T47D (cell line): Measurements from ENCODE around the gene SLC38A3.

Source experiments
- DNase-seq, 2 experiments: peaks; one replicate each; pipeline versions ENCODE4 v3.0.0 to v3.0.0-alpha.2; 2011 to 2012; ENCODE audit warnings: low read depth in 1 of 2, low spot score in 1 of 2
- JUND ChIP-seq: IDR thresholded peaks from 2 replicates; pipeline ENCODE4 v1.6.1; 2012; ENCODE audit warnings: low read depth
- in situ Hi-C: cut with HindIII; loops from 2 replicates; pipeline ENCODE4 v1.10.0; 2016; ENCODE audit warnings: low sequenced_read_pairs, low pct_unique_long_range_greater_than_20kb

Gene SLC38A3

GRCh38 chr3:50212502-50212901 is 7.4 kb downstream of the SLC38A3 start:
- in situ Hi-C loops: no loop called here
- no peak for TF ChIP-seq JUND
- no peak for DNase-seq

DNA sequence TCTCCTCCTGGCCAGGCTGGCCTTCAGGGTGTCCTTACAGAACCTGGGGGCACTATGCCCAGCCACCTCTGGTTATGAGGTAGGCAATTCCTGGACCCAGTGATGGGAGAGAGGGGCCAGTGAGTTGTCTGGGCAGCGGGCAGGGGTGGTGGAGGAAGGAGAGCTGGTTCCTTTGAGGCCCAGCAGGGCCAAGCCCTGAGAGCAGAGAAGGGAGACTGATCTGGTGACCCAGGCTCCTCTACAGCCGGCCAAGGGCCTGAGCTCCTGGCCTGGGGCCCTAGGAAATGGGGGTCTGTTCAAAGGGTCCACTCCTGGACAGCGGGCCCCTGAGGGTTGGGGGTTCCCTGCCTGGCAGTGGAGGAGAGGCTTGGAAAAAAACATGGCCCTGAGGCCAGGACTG is 7.9 kb downstream of the SLC38A3 start:
- TF ChIP-seq JUND: no peak
- no peak for DNase-seq
- in situ Hi-C loops: no loop called here

DNA sequence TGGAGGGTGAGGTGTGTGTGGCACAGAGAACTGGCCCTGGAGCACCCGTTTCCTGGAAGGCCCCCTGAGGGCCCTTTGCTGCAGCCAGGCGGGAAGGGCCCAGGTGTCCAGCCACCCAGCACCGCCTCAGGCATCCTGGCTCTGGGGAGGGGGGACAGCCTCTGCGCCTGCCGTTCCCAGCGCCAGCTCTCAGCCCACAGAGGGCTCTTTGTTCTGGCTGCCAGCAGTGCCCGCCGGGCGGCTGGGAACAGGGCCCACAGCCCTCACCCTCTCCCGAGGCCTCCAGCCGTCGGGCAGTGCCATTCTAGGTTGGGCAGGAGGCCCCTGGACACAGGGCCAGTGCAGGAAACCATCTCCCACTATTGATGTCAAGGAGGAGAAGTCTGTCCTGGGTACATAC is 8.3 kb downstream of the SLC38A3 start:
- DNase-seq: no peak
- TF ChIP-seq JUND: no peak
- in situ Hi-C loops: no loop called here

- in situ Hi-C loops: no loop called here
- TF ChIP-seq JUND: no peak
- DNase-seq: no peak
Observed at GRCh38 chr3:50214824-50215223, 9.8 kb downstream of the SLC38A3 start.

GRCh38 chr3:50215529-50215928 is 10.5 kb downstream of the SLC38A3 start:
- DNase-seq: no peak
- in situ Hi-C loops: no loop called here
- TF ChIP-seq JUND: no peak

- TF ChIP-seq JUND: no peak
- in situ Hi-C loops: no loop called here
- no peak for DNase-seq
Observed at GRCh38 chr3:50217681-50218080, 12.6 kb downstream of the SLC38A3 start.

DNA sequence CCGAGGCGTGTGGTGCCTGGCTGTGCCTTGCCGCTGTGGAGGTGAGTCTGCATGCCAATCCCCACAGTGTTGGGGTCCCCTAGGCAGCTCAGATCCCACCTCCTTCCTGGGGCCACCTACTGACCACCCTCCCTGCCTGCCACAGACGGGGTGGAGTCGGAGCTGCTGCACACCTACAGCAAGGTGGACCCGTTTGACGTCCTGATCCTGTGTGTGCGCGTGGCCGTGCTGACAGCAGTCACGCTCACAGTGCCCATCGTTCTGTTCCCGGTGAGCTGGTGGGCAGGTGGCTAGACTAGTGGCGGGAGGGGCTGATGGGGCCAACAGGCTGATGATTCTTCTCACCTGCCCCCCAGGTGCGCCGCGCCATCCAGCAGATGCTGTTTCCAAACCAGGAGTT is 13.4 kb downstream of the SLC38A3 start:
- in situ Hi-C loops: no loop called here
- TF ChIP-seq JUND: no peak
- DNase-seq: no peak

DNA sequence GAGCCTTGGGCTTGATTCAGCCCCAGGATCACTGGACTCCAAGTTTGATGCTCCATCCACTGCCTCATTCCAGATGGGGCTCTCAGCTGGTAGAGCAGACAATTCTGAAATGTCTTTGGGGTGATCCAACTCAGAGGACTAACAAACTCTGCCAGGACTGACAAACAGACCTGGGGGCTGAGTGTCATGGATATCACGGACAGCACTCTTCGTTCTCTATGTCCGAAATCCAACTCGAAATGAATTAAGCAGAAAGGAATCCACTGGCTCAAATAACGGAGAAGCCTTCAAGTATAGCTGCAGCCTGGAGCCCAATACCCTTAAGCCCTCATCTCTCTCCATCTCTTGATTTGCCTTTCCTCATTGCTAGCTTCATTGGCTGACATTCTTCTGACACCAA is 14.2 kb downstream of the SLC38A3 start:
- in situ Hi-C loops: no loop called here
- no peak for TF ChIP-seq JUND
- DNase-seq: no peak

DNA sequence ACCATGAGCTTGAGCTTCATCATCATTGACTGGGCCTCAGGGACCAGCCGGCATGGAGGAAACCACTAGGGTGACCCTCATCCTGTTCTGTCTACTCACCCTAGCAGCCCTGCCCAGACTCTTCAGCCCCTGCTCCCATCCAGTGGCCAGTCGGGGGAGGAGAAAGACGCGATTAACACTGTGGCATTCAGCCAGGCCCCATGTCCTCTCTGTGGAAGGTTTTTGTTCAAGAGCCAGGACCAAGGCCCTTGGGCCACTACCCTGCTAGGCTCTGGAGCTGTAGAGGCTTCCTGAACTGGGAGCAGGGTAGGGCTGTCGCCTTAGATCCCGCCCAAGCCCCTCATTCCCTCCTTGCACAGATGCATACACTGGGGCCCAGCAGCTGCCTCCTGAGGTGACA is 15.0 kb downstream of the SLC38A3 start:
- in situ Hi-C loops: no loop called here
- no peak for TF ChIP-seq JUND
- DNase-seq: no peak

DNA sequence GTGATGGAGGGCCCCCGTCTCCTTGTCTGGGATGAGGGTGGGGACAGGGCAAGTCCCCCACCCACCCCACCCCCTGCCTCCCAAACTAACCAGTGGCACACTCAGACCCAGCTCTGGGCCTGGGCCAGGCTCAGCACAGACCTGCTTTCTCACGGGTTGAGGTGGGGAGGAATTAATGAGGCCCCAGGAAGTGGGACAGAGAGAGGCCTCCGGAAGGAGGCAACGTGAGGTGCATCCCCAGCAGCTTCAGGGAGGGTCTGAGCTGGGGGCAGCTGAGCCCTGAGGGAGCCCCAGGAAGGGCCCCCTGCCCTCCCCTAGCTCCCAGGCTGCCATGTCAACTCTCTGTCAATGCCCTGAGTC is 16.0 kb downstream of the SLC38A3 start:
- in situ Hi-C loops: no loop called here
- no peak for TF ChIP-seq JUND
- DNase-seq: no peak

DNA sequence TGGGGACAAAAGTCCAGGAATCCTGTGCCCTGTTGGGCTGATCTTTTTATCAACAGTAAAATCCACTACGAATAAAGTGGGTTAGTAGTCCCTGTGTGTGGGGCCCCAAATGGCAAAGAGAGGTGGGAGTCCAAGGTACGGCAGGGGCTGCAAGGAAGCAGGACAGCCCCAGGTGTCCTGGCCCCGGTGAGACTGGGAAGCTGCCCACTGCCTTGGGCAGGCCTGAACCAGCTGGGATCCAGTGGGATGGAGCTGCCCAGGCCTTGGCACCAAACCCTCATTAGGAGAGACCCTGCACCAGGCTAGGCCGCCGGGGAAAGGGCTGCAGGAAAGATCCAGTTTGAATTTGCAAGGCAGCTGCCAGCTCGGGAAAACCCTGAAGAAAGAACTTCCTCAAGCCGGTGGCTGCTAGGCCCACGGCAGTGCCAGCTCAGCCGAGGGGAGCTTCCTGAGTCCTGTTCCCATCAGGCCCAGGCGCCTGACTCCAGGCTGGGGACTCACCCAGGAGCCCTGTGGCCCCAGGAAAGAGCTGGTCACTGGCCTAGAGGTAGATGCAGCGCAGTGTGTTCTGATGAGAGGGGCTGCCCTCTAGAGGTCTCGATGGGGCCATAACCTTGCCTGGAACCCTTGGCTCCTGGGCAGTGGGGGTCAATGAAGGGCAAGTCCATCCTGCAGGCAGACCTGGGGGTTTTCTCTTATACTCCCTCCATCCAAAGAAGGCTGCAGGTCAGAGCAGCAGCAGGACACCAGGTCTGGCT is 16.5 kb downstream of the SLC38A3 start:
- TF ChIP-seq JUND: no peak
- in situ Hi-C loops: no loop called here
- no peak for DNase-seq

DNA sequence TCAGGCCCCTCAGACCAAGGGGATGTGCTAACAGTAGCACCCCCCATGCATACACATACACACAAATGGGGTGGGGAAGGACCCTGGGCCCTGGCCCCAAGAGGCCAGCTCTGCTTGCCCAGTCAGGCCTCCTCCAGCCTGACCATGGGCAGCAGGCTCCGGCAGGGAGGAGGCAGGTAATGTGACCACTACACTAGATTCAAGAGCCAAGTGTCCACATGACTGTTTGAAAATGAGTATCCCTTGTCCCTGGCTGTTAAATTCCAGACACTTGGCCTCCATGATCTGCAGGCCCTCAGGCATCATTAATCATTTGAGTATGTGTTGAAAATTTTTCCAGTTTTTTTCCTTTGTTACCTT is 17.1 kb downstream of the SLC38A3 start:
- in situ Hi-C loops: no loop called here
- TF ChIP-seq JUND: no peak
- no peak for DNase-seq

GRCh38 chr3:50224639-50225038 is 19.6 kb downstream of the SLC38A3 start:
- DNase-seq: peak in 1 of 2 experiments; percentile 33
- in situ Hi-C loops: no loop called here
- TF ChIP-seq JUND: no peak

GRCh38 chr3:50226888-50227389 is 21.9 kb downstream of the SLC38A3 start:
- peak in 1 of 2 experiments; percentile 54 for DNase-seq
- in situ Hi-C loops: no loop called here
- TF ChIP-seq JUND: no peak
